MCF 10A (cell line): Measurements from ENCODE around the gene ZFP92. TPM values are rescaled to one million over a fixed set of nuclear protein-coding genes. Genes with fewer than 3 reads are reported as not detected.
A peak's percentile ranks its signal among the peaks of the same experiment; 100 is the strongest.

Experiments
- BruUV-seq: library from RNA; stranded (reverse); fragments of 400-500 nt; replicated peaks from 2 replicates; lab custom pipeline; 2021; lab: Mats Ljungman, UMichigan
- CTCF ChIA-PET: fragments of 300-600 bp; sonication (Branson Sonifier 250); formaldehyde crosslinking; extraction: SDS; loops from one replicate; lab custom pipeline; 2021; ENCODE audit warnings: antibody characterized with exemption, inconsistent platforms; lab: Yijun Ruan, JAX
- POLR2A ChIA-PET: fragments of 300-600, 350-650 bp; sonication (Branson Sonifier 250); formaldehyde crosslinking; extraction: SDS; loops from one replicate; lab custom pipeline; 2020; ENCODE audit warnings: antibody characterized with exemption, inconsistent platforms; lab: Yijun Ruan, JAX
- DNase-seq: peaks from one replicate; pipeline ENCODE4 v3.0.0-alpha.2; 2018; ENCODE audit not compliant: unreplicated experiment
- H3K27ac Mint-ChIP-seq: one replicate; pipeline ENCODE4 v1.8.0; 2022; ENCODE audit warnings: mild to moderate bottlenecking, low read depth, mixed read lengths; ENCODE audit not compliant: unreplicated experiment
- H3K27me3 Mint-ChIP-seq: one replicate; pipeline ENCODE4 v1.8.0; 2022; ENCODE audit warnings: mixed read lengths; ENCODE audit not compliant: insufficient read depth, unreplicated experiment
- H3K36me3 Mint-ChIP-seq: one replicate; pipeline ENCODE4 v1.8.0; 2022; ENCODE audit warnings: mild to moderate bottlenecking, moderate library complexity, mixed read lengths; ENCODE audit not compliant: insufficient read depth, unreplicated experiment
- H3K4me1 Mint-ChIP-seq: one replicate; pipeline ENCODE4 v1.8.0; 2022; ENCODE audit warnings: mixed read lengths; ENCODE audit not compliant: insufficient read depth, unreplicated experiment
- H3K4me3 Mint-ChIP-seq: one replicate; pipeline ENCODE4 v1.8.0; 2022; ENCODE audit warnings: mild to moderate bottlenecking, moderate library complexity, mixed read lengths; ENCODE audit not compliant: unreplicated experiment
- H3K9me3 Mint-ChIP-seq: one replicate; pipeline ENCODE4 v1.8.0; 2022; ENCODE audit warnings: mixed read lengths; ENCODE audit not compliant: unreplicated experiment
- intact Hi-C: fragments of 100-400 bp; cut with micrococcal nuclease; formaldehyde crosslinking; loops from 2 replicates; pipeline ENCODE4 v1.14.1; 2022
- total RNA-seq: library from RNA; stranded (reverse); gene quantifications from 2 replicates; pipeline ENCODE4 v1.2.3, GENCODE V29; 2022
- TF ChIP-seq, protein P1 (sequence below): fragments of 200-600 bp; IDR thresholded peaks from one replicate; pipeline ENCODE4 v1.8.0; 2022; ENCODE audit warnings: antibody characterized with exemption, mild to moderate bottlenecking; ENCODE audit not compliant: unreplicated experiment

The ZFP92 gene
- total RNA-seq, 1 experiment from 2014 or later: not detected

DNA sequence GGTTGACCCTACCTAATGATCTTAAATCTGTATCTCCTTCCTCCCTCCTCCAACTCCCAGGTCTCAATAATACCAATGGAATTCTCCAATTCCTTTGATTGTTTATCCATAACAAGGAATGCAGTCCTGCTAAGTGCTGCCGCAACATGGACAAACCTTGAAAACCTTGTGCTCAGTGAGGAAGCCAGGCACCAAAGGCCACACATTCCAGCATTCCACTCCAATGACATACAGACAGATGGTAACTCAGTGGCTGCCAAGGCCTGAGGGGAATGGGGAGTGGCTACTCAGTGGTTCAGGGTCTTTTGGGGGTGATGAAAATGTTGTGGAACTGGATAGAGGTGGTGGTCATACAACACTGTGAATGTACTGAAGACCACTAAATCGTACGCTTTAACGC is 48.7 kb downstream of the ZFP92 start:
- CTCF ChIA-PET: interaction anchor here (0.6 to 1.2 kb wide), 3 partner anchors 34 to 509 kb away, joined by 3 read pairs; no protein-coding TSS in a partner anchor
- POLR2A ChIA-PET: no interaction called here
- BruUV-seq: no TSS peak
- Mint-ChIP-seq H3K27me3 (no peaks in the 10 kb centered on the region), H3K9me3 (no peaks in the 10 kb centered on the region), H3K36me3 (peaks cover 15% of the 10 kb centered on the region), H3K4me1 (no peaks in the 10 kb centered on the region), H3K4me3 (no peak overlapping the region), H3K27ac (no peak overlapping the region)
- TF ChIP-seq, protein P1, sequence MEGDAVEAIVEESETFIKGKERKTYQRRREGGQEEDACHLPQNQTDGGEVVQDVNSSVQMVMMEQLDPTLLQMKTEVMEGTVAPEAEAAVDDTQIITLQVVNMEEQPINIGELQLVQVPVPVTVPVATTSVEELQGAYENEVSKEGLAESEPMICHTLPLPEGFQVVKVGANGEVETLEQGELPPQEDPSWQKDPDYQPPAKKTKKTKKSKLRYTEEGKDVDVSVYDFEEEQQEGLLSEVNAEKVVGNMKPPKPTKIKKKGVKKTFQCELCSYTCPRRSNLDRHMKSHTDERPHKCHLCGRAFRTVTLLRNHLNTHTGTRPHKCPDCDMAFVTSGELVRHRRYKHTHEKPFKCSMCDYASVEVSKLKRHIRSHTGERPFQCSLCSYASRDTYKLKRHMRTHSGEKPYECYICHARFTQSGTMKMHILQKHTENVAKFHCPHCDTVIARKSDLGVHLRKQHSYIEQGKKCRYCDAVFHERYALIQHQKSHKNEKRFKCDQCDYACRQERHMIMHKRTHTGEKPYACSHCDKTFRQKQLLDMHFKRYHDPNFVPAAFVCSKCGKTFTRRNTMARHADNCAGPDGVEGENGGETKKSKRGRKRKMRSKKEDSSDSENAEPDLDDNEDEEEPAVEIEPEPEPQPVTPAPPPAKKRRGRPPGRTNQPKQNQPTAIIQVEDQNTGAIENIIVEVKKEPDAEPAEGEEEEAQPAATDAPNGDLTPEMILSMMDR: no peak
- intact Hi-C loops: no loop called here
- DNase-seq: no peak

DNA sequence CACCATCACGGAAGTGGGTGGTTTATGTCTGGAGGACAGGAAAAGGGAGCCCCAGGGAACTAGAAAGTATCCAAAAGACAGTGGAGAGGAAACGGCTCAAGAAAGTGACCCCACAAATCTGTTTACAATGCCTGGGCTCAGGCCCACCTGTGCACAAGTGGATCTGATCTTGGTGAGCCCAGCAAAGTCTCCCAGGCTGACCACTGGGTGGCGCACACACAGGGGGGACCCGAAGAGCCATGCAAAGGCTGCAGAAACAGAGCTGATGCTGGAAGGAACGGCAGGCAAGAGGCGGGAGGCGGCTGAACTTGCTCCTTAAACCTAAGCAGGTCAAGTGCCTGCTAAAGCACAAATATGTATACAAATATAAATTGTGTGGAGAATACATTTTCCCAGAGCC is 49.6 kb downstream of the ZFP92 start:
- ChIA-PET POLR2A (no interaction called here), CTCF (interaction anchor here (1.0 to 1.5 kb wide), 3 partner anchors 9 to 508 kb away, joined by 3 to 5 read pairs (median 3); no protein-coding TSS in a partner anchor)
- no peaks in the 10 kb centered on the region for H3K4me1 Mint-ChIP-seq
- H3K9me3 Mint-ChIP-seq: no peaks in the 10 kb centered on the region
- no TSS peak for BruUV-seq
- intact Hi-C loops: no loop called here
- TF ChIP-seq, protein P1: peak; percentile 30
- no peak overlapping the region for H3K4me3 Mint-ChIP-seq
- no peak overlapping the region for H3K27ac Mint-ChIP-seq
- H3K27me3 Mint-ChIP-seq: no peaks in the 10 kb centered on the region
- peak; percentile 38 for DNase-seq
- peaks cover 15% of the 10 kb centered on the region for H3K36me3 Mint-ChIP-seq

Other genes with a start within 250 kb of the ZFP92 start
- not detected in 2 replicates for gene MAGEA1, start 232.2 kb upstream of the ZFP92 start, total RNA-seq
- gene PNMA6F, start 89.7 kb upstream of the ZFP92 start, total RNA-seq: not detected in 2 replicates
- gene ZNF275, start 77.3 kb upstream of the ZFP92 start, total RNA-seq: 9.8 and 10.7 TPM in 2 replicates
- not detected in 2 replicates for gene PNMA6E, start 10.1 kb upstream of the ZFP92 start, total RNA-seq
- gene TREX2, start 34.6 kb downstream of the ZFP92 start, total RNA-seq: 0.49 and 0.75 TPM in 2 replicates
- gene HAUS7, start 59.1 kb downstream of the ZFP92 start, total RNA-seq: 13.0 and 19.4 TPM in 2 replicates
- gene BGN, start 83.5 kb downstream of the ZFP92 start, total RNA-seq: 1.3 and 1.4 TPM in 2 replicates
- gene ATP2B3, start 106.2 kb downstream of the ZFP92 start, total RNA-seq: not detected in 2 replicates
- 20.9 and 21.7 TPM in 2 replicates for gene CCNQ, start 187.7 kb downstream of the ZFP92 start, total RNA-seq
- gene DUSP9, start 235.7 kb downstream of the ZFP92 start, total RNA-seq: not detected in 2 replicates